GM12878 (cell line): ENCODE data around the gene PPP1R14B. TPM values are rescaled to one million over a fixed set of nuclear protein-coding genes. Genes with fewer than 3 reads are reported as not detected.

Experiments used
- ATAC-seq: fragments of 200-7000 bp; cut with Tn5 transposase; 3 replicates; pipeline ENCODE4 v1.9.1; 2020; ENCODE audit warnings: mild to moderate bottlenecking, moderate library complexity
- BruUV-seq: library from RNA; stranded (reverse); fragments of 400-500 nt; replicated peaks from 2 replicates; lab custom pipeline; 2021; lab: Mats Ljungman, UMichigan
- CTCF ChIA-PET: fragments of 300-600 bp; sonication (Branson Sonifier 250); formaldehyde crosslinking; extraction: SDS; loops from one replicate; lab custom pipeline; 2021; ENCODE audit warnings: inconsistent platforms; lab: Yijun Ruan, JAX
- POLR2A ChIA-PET: fragments of 350-600 bp; formaldehyde crosslinking; extraction: SDS; loops from one replicate; lab custom pipeline; 2021; ENCODE audit warnings: inconsistent platforms; lab: Charles Lee
- RAD21 ChIA-PET: fragments of 300-600 bp; sonication (Branson Sonifier 250); formaldehyde crosslinking; loops from one replicate; lab custom pipeline; 2023; ENCODE audit warnings: antibody characterized with exemption; ENCODE audit not compliant: unreplicated experiment; lab: Charles Lee
- SMC1A ChIA-PET: fragments of 300-600 bp; sonication (Branson Sonifier 250); formaldehyde crosslinking; loops from one replicate; lab custom pipeline; 2023; ENCODE audit not compliant: unreplicated experiment, uncharacterized antibody; lab: Charles Lee
- DNase-seq: peaks from one replicate; pipeline ENCODE4 v3.0.0-alpha.2; 2011; ENCODE audit warnings: low read depth, low spot score
- FAIRE-seq: peaks from 3 replicates; lab custom pipeline; 2011; peaks lifted over from hg19 to GRCh38; lab: Jason Lieb, UNC
- H2AFZ ChIP-seq: 2 replicates; pipeline ENCODE4 v1.6.0; 2011; ENCODE audit warnings: low read depth, low read length, control low read depth; ENCODE audit not compliant: control insufficient read depth
- H3K27ac ChIP-seq: 2 replicates; pipeline ENCODE4 v1.5.1; 2011; ENCODE audit warnings: control low read depth; ENCODE audit not compliant: control insufficient read depth, insufficient read depth
- H3K27me3 ChIP-seq, 2 experiments: replicated peaks in 1 of 2; 2 replicates each; pipeline versions ENCODE4 v1.6.0 to v1.6.1; 2011; ENCODE audit warnings: low read length in 1 of 2; ENCODE audit not compliant: control insufficient read depth in 2 of 2, insufficient read depth in 2 of 2
- H3K36me3 ChIP-seq, 2 experiments: 2 replicates each; pipeline ENCODE4 v1.5.1; 2011; ENCODE audit warnings: low read length in 1 of 2; ENCODE audit not compliant: control insufficient read depth in 2 of 2, insufficient read depth in 2 of 2
- H3K4me1 ChIP-seq: 2 replicates; pipeline ENCODE4 v1.6.1; 2011; ENCODE audit warnings: mild to moderate bottlenecking, low read length, moderate library complexity, mixed read lengths; ENCODE audit not compliant: control insufficient read depth, insufficient read depth
- H3K4me2 ChIP-seq: 2 replicates; pipeline ENCODE4 v1.6.0; 2011; ENCODE audit warnings: control low read depth; ENCODE audit not compliant: control insufficient read depth, insufficient read depth
- H3K4me3 ChIP-seq: fragments of 200-600 bp; sonication (generic); 2 replicates; pipeline ENCODE4 v1.5.1; 2016
- H3K79me2 ChIP-seq: 2 replicates; pipeline ENCODE4 v1.6.0; 2011; ENCODE audit warnings: low read length; ENCODE audit not compliant: control insufficient read depth, insufficient read depth
- H3K9ac ChIP-seq: 2 replicates; pipeline ENCODE4 v1.8.0; 2011; ENCODE audit warnings: low read length, control low read depth, mixed read lengths; ENCODE audit not compliant: control insufficient read depth, insufficient read depth
- H3K9me3 ChIP-seq: replicated peaks from 3 replicates; pipeline ENCODE4 v1.5.1; 2011; ENCODE audit warnings: mild to moderate bottlenecking, low read length; ENCODE audit not compliant: control insufficient read depth, insufficient read depth
- H4K20me1 ChIP-seq: 2 replicates; pipeline ENCODE4 v1.6.0; 2011; ENCODE audit not compliant: control insufficient read depth, insufficient read depth
- DPF2 ChIP-seq: fragments of 450-650 bp; IDR thresholded peaks from 2 replicates; pipeline ENCODE4 v1.6.1; 2017; ENCODE audit warnings: mild to moderate bottlenecking
- EED ChIP-seq: sonication (generic); IDR thresholded peaks from 2 replicates; pipeline ENCODE4 v1.6.1; 2016; ENCODE audit warnings: antibody characterized with exemption, low read depth
- EGR1 ChIP-seq, 2 experiments: IDR thresholded peaks; 1 replicate in 1 of 2; 2 replicates in 1 of 2; pipeline ENCODE4 v1.6.1; 2011 to 2012; ENCODE audit warnings: low read depth in 2 of 2, low read length in 2 of 2, borderline replicate concordance in 1 of 2, mild to moderate bottlenecking in 1 of 2, moderate library complexity in 1 of 2
- EZH2 ChIP-seq: IDR thresholded peaks from 2 replicates; pipeline ENCODE4 v1.6.1; 2012; ENCODE audit warnings: low read depth, mild to moderate bottlenecking, control low read depth, inconsistent platforms, low read length, borderline replicate concordance; ENCODE audit not compliant: control insufficient read depth
- LARP7 ChIP-seq: fragments of 450-650 bp; IDR thresholded peaks from 2 replicates; pipeline ENCODE4 v1.6.1; 2017; ENCODE audit warnings: mild to moderate bottlenecking
- NBN ChIP-seq: fragments of 450-650 bp; IDR thresholded peaks from 2 replicates; pipeline ENCODE4 v1.6.1; 2016
- NR2F1 ChIP-seq: fragments of 450-650 bp; conservative IDR thresholded peaks from 2 replicates; pipeline ENCODE4 v1.6.1; 2017; ENCODE audit warnings: mild to moderate bottlenecking
- PBX3 ChIP-seq: IDR thresholded peaks from 2 replicates; pipeline ENCODE4 v1.6.1; 2011; ENCODE audit warnings: mild to moderate bottlenecking, low read depth, low read length, moderate library complexity; ENCODE audit not compliant: insufficient replicate concordance
- POLR2A ChIP-seq: IDR thresholded peaks from 2 replicates; pipeline ENCODE4 v1.6.1; 2011; ENCODE audit warnings: low read depth, mild to moderate bottlenecking, low read length
- SIN3A ChIP-seq: IDR thresholded peaks from 2 replicates; pipeline ENCODE4 v1.6.1; 2012; ENCODE audit warnings: low read depth, low read length, improper control_type of control experiment
- SMAD1 ChIP-seq: fragments of 450-650 bp; IDR thresholded peaks from 2 replicates; pipeline ENCODE4 v1.6.1; 2018; ENCODE audit warnings: mild to moderate bottlenecking, low read depth; ENCODE audit not compliant: partially characterized antibody
- SMARCA5 ChIP-seq: fragments of 450-650 bp; IDR thresholded peaks from 2 replicates; pipeline ENCODE4 v1.6.1; 2017; ENCODE audit warnings: mild to moderate bottlenecking
- SP1 ChIP-seq: IDR thresholded peaks from one replicate; pipeline ENCODE4 v1.6.1; 2011; ENCODE audit warnings: low read depth, low read length
- SREBF2 ChIP-seq: IDR thresholded peaks from 2 replicates; pipeline ENCODE4 v1.6.1; 2012; ENCODE audit warnings: mild to moderate bottlenecking, low read length
- YBX1 ChIP-seq: fragments of 450-650 bp; IDR thresholded peaks from 2 replicates; pipeline ENCODE4 v1.6.1; 2016; ENCODE audit warnings: antibody characterized with exemption
- WGBS: methylation state at CpG from one replicate; pipeline ENCODE4 v1.1.6; 2016; ENCODE audit warnings: low lambda C conversion rate; ENCODE audit not compliant: insufficient replicate concordance, insufficient coverage; ENCODE audit errors: missing lambda C conversion rate; 5-methylcytosine and 5-hydroxymethylcytosine counted together
- in situ Hi-C: fragments of 300-500 bp; cut with MboI; formaldehyde crosslinking; loops from 9 replicates; pipeline ENCODE4 v1.14.3; 2018; ENCODE audit warnings: mixed read lengths
- intact Hi-C: fragments of 100-400 bp; cut with micrococcal nuclease; formaldehyde crosslinking; loops from one replicate; pipeline ENCODE4 v1.14.2; 2022; ENCODE audit not compliant: unreplicated experiment
- polyA plus RNA-seq, 11 experiments: library from polyadenylated mRNA; depleted of rRNA in 4 of 11; unstranded in 6 of 11; stranded (reverse) in 5 of 11; fragments of >200 nt; fragmentation: Nextera tagmentation in 4 of 11; fragmentation: Illumina TruSeq in 1 of 11; extraction: Ambion mirVana in 4 of 11; extraction: Trizol in 1 of 11; gene quantifications; 1 replicate in 1 of 11; 2 replicates in 10 of 11; pipeline versions ENCODE4 v1.2.1 to v1.2.3, GENCODE V29; 2011 to 2016; ENCODE audit warnings: inconsistent platforms in 2 of 11, missing spikeins in 2 of 11, low read depth in 1 of 11
- total RNA-seq, 4 experiments: library from RNA; depleted of rRNA in 3 of 4; stranded (reverse); fragments of >200 nt in 3 of 4; fragmentation: Illumina TruSeq in 1 of 4; extraction: Trizol in 1 of 4; gene quantifications; 2 replicates each; pipeline versions ENCODE4 v1.2.1 to v1.2.3, GENCODE V29; 2013 to 2021
- TF ChIP-seq, protein P1 (sequence below): IDR thresholded peaks from 2 replicates; pipeline ENCODE4 v1.6.1; 2011; ENCODE audit warnings: borderline replicate concordance, low read depth, mild to moderate bottlenecking, moderate library complexity, mixed read lengths, low read length; ENCODE audit not compliant: insufficient read depth; ENCODE audit errors: extremely low read length
- TF ChIP-seq, protein P2 (sequence below): fragments of 450-650 bp; conservative IDR thresholded peaks from 2 replicates; pipeline ENCODE4 v1.6.1; 2017; ENCODE audit warnings: mild to moderate bottlenecking, moderate library complexity

The PPP1R14B gene
- total and polyA plus RNA-seq, 10 of the 15 experiments (the other 5 are each of a cell fraction or from before 2014, with no cell fraction given): 8.4 to 283 (median 124) TPM

DNA sequence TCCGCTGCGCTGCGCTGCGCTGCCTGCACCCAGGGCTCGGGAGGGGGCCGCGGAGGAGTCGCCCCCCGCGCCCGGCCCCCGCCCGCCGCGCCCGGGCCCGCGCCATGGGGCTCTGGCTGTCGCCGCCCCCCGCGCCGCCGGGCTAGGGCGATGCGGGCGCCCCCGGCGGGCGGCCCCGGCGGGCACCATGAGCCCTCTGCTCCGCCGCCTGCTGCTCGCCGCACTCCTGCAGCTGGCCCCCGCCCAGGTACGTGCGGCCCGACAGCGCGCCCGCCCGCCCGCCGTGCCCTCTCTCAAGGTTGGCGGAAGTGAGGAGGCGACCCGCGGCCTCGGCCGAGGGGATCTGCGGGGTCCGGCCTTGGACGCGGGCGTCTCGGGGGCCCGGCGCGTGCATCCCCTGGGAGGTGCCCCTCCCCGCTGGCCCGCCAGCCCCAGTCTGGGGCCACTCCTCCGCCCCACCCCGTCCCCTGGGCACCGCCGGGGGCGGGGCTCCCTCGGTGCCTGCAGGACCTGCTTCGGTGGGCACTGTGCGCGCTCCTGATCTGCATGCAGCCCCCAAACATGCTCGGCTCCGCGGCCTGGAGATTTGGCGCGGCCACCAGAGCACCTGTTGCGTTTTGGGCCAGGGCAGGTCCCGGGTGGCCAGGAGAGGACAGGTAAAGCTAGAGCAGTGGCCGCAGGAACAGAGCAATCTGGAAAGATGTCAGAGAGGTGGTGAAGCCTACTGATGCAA is 11.9 kb downstream of the PPP1R14B start (continued):
- 0 out of 2 replicates have a peak, but pooled peaks have one; percentile 59 for TF ChIP-seq SMARCA5

DNA sequence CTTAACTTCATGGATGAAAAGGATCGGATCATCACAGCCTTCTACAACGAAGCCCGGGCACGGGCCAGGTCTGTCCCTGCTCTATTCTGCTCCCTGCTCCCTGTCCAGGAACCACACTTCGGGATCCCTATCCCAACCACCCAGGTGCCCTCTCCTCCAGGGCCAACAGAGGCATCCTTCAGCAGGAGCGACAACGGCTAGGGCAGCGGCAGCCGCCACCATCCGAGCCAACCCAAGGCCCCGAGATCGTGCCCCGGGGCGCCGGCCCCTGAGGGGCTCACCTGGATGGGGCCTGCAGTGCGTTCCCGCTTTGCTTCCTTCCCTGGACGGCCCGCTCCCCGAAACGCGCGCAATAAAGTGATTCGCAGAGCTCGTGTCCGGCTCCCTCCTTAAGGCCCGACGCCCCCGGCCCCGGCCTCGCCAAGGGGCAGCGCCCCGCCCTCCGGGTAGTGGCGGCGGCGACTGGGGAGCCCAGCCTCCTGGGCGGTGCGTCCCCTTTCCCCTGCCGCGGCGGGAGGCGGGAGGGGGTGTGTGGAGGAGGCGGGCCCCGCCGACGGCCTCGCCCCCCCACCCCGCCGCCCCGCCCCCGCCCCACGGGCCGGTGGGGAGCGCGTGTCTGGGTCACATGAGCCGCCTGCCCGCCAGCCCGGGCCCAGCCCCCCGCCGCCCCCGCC is 12.7 kb downstream of the PPP1R14B start, which contains the start of gene VEGFB:
Gene VEGFB, plus strand, starts transcription at position 672 of the 674 bp plus-strand sequence. CDS start 250 bp downstream, outside the sequence.
- 27% methylated on average over 39 of the region's 62 CpGs for WGBS
- in situ Hi-C loops (loop anchor here (25.0 kb wide), 1 partner anchor 1628 kb away; the partner anchor contains the start of genes CFL1, EFEMP2 and MUS81), intact Hi-C loops (no loop called here)
- ChIA-PET POLR2A (interaction anchor here (0.5 to 1.7 kb wide), 3 partner anchors 12 to 70 kb away, joined by 3 to 11 read pairs (median 3); no protein-coding TSS in a partner anchor), RAD21 (interaction anchor here (1.0 to 1.7 kb wide), 2 partner anchors 11 to 26 kb away, joined by 3 to 6 read pairs; no protein-coding TSS in a partner anchor), CTCF (interaction anchor here (0.7 to 2.9 kb wide), 2 partner anchors 28 to 29 kb away, joined by 3 to 18 read pairs; partner anchors contain the start of gene FERMT3), SMC1A (interaction anchor here (1.2 kb wide), 1 partner anchor 28 kb away, joined by 3 read pairs; no protein-coding TSS in a partner anchor)
- peak within 1 kb of the TSS; percentile 47 for H3K9ac ChIP-seq
- H3K4me1 ChIP-seq: peaks cover 50% of the 10 kb centered on the region
- FAIRE-seq (no peak), DNase-seq (no peak), ATAC-seq (peak; percentile 51)
- peak within 1 kb of the TSS; percentile 83 for H3K4me2 ChIP-seq
- peaks cover 19% of the 10 kb centered on the region for H3K79me2 ChIP-seq
- H4K20me1 ChIP-seq: no peaks in the 10 kb centered on the region
- no peaks in the 10 kb centered on the region for H3K27me3 ChIP-seq
- peaks cover 0 to 5% of the 10 kb centered on the region in 2 experiments; a peak in 2 of 4 replicates for H3K36me3 ChIP-seq
- H3K4me3 ChIP-seq: peak within 1 kb of the TSS; percentile 97
- H3K9me3 ChIP-seq: no peaks in the 10 kb centered on the region
- peak within 1 kb of the TSS; percentile 29 for H2AFZ ChIP-seq
- no TSS peak for BruUV-seq
- 0 out of 2 replicates have a peak within 1 kb of the TSS, but pooled peaks have one; percentile 33 for H3K27ac ChIP-seq
- TF ChIP-seq SP1 (no peak), SREBF2 (no peak), SIN3A (no peak), DPF2 (peak; percentile 18; the same call in 1 of the 2 replicates), LARP7 (peak; percentile 44; the same call in 1 of the 2 replicates), POLR2A (peak; percentile 45; the same call in 1 of the 2 replicates), EED (no peak), EGR1 (IDR thresholded peaks at IDR 0.05; ENCODE audit: borderline replicate concordance in 1 of 2, low read depth in 2 of 2, low read length in 2 of 2) (peak in 1 of 2 experiments; percentile 54; a peak in 2 of 3 replicates), PBX3 (no peak), NBN (no peak), SMARCA5 (0 out of 2 replicates have a peak, but pooled peaks have one; percentile 30), YBX1 (no peak), SMAD1 (no peak), NR2F1 (0 out of 2 replicates have a peak, but pooled peaks have one; percentile 12), EZH2 (no peak)
- TF ChIP-seq, protein P1, sequence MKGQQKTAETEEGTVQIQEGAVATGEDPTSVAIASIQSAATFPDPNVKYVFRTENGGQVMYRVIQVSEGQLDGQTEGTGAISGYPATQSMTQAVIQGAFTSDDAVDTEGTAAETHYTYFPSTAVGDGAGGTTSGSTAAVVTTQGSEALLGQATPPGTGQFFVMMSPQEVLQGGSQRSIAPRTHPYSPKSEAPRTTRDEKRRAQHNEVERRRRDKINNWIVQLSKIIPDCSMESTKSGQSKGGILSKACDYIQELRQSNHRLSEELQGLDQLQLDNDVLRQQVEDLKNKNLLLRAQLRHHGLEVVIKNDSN: peak; percentile 24
- TF ChIP-seq, protein P2, sequence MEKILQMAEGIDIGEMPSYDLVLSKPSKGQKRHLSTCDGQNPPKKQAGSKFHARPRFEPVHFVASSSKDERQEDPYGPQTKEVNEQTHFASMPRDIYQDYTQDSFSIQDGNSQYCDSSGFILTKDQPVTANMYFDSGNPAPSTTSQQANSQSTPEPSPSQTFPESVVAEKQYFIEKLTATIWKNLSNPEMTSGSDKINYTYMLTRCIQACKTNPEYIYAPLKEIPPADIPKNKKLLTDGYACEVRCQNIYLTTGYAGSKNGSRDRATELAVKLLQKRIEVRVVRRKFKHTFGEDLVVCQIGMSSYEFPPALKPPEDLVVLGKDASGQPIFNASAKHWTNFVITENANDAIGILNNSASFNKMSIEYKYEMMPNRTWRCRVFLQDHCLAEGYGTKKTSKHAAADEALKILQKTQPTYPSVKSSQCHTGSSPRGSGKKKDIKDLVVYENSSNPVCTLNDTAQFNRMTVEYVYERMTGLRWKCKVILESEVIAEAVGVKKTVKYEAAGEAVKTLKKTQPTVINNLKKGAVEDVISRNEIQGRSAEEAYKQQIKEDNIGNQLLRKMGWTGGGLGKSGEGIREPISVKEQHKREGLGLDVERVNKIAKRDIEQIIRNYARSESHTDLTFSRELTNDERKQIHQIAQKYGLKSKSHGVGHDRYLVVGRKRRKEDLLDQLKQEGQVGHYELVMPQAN: 0 out of 2 replicates have a peak, but pooled peaks have one; percentile 32
